ENCODE data around the gene CELA1. TPM values are rescaled to one million over a fixed set of nuclear protein-coding genes. Genes with fewer than 3 reads are reported as not detected.

CELA1 gene
- total RNA-seq, 1 experiment from 2014 or later, result not detected

DNA sequence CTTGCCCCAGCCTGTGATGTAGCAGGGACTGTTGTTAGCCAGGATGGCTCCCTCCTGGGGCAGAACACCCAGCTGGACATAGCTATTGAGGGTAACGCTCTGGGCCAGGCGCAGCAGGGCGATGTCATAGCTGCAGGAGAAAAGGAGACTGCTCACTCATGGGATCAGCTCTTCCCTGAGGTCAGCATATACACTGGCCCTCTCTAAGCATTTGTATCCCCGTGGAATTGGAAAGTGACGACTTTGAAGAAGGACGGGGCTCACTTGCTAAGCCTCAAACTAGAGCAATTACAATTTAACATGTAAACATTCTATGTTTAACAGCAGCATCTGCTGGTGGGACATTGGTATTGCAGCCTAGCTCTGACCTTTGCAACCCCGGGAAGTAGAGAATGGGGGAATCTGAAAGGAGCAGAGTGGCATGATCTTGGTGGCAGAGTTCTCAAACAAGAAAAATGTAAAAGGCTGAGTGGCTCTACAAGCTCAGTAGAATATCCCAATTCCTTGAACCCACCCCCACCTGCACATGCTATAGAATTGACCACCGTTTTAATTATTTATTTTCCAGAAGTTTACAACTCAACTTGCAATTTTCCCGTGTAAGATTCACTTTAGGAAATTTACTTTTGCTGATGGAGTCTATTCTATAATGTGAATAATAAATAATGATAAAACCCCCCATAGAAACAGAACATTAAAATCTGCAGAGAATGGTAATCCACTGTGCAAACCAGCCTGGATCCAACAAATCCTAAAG is 5.0 kb downstream of the CELA1 start:
- ChIA-PET RAD21 (ENCODE audit: low non-redundant PET in 1 of 2, low total read pairs in 2 of 2, uncharacterized antibody in 2 of 2, unreplicated experiment in 2 of 2) (interaction anchor here (0.5 to 2.2 kb wide), 15 partner anchors 8 to 578 kb away, joined by 3 to 15 read pairs (median 5); partner anchors contain the start of genes ATF1 (in 1 of the 2), DAZAP2 (in 1 of the 2), POU6F1 (in 1 of the 2) and SMAGP (in 1 of the 2)), POLR2A (interaction anchor here (0.6 to 1.3 kb wide), 5 partner anchors 71 to 578 kb away, joined by 3 to 5 read pairs (median 3); partner anchors contain the start of genes ATF1, CSRNP2, DAZAP2 and SMAGP), CTCF (interaction anchor here (0.7 to 2.8 kb wide), 27 partner anchors 9 to 578 kb away, joined by 3 to 25 read pairs (median 5); partner anchors contain the start of genes ATF1, DAZAP2, POU6F1 and SLC11A2)
- ATAC-seq (peak; percentile 85), DNase-seq (ENCODE audit: low read depth, low spot score) (peak; percentile 56)
- BruUV-seq (replicated peaks), result no TSS peak
- TF ChIP-seq CTCF (IDR thresholded peaks at IDR 0.05 in 2 of 3, conservative IDR thresholded peaks at IDR 0.05 in 1 of 3; ENCODE audit: borderline replicate concordance in 1 of 3, insufficient read depth in 1 of 3, low read depth in 2 of 3, low read length in 2 of 3) (peak; percentile 94 to 99 (median 95)), RAD21 (IDR thresholded peaks at IDR 0.05; ENCODE audit: low read depth) (peak; percentile 99), SIN3A (IDR thresholded peaks at IDR 0.05; ENCODE audit: low read depth) (no peak), SRF (IDR thresholded peaks at IDR 0.05; ENCODE audit: low read depth) (no peak; the same call in 1 of the 2 replicates), ZNF274 (IDR thresholded peaks at IDR 0.05; ENCODE audit: low read depth, low read length) (no peak), CBX3 (IDR thresholded peaks at IDR 0.05; ENCODE audit: low read depth) (peak; percentile 59; the same call in 1 of the 2 replicates), EZH2phosphoT487 (IDR thresholded peaks at IDR 0.05; ENCODE audit: borderline replicate concordance) (no peak), POLR2A (IDR thresholded peaks at IDR 0.05; ENCODE audit: borderline replicate concordance, extremely low read depth, insufficient read depth, insufficient read length) (no peak)
- TF ChIP-seq, protein P1, sequence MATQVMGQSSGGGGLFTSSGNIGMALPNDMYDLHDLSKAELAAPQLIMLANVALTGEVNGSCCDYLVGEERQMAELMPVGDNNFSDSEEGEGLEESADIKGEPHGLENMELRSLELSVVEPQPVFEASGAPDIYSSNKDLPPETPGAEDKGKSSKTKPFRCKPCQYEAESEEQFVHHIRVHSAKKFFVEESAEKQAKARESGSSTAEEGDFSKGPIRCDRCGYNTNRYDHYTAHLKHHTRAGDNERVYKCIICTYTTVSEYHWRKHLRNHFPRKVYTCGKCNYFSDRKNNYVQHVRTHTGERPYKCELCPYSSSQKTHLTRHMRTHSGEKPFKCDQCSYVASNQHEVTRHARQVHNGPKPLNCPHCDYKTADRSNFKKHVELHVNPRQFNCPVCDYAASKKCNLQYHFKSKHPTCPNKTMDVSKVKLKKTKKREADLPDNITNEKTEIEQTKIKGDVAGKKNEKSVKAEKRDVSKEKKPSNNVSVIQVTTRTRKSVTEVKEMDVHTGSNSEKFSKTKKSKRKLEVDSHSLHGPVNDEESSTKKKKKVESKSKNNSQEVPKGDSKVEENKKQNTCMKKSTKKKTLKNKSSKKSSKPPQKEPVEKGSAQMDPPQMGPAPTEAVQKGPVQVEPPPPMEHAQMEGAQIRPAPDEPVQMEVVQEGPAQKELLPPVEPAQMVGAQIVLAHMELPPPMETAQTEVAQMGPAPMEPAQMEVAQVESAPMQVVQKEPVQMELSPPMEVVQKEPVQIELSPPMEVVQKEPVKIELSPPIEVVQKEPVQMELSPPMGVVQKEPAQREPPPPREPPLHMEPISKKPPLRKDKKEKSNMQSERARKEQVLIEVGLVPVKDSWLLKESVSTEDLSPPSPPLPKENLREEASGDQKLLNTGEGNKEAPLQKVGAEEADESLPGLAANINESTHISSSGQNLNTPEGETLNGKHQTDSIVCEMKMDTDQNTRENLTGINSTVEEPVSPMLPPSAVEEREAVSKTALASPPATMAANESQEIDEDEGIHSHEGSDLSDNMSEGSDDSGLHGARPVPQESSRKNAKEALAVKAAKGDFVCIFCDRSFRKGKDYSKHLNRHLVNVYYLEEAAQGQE (IDR thresholded peaks at IDR 0.05; ENCODE audit: low read depth), result no peak
- Histone ChIP-seq H3K79me2 (ENCODE audit: insufficient read depth, low read length) (no peaks in the 10 kb centered on the region), H3K36me3 (ENCODE audit: control insufficient read depth in 1 of 2, insufficient read depth in 2 of 2, low read length in 2 of 2) (no peaks in the 10 kb centered on the region), H3K4me2 (ENCODE audit: low read length) (peak overlapping the region; percentile 65), H3K27me3 (ENCODE audit: insufficient read depth, low read length) (no peaks in the 10 kb centered on the region), H2AFZ (ENCODE audit: low read depth, low read length, poor library complexity, severe bottlenecking) (peak overlapping the region; percentile 97), H4K20me1 (ENCODE audit: insufficient read depth) (no peaks in the 10 kb centered on the region), H3K4me3 (replicated peaks in 1 of 2; ENCODE audit: low read depth in 1 of 2, low read length in 2 of 2) (peak overlapping the region in 1 of 2 experiments; percentile 24; a peak in 1 of 4 replicates), H3K9ac (ENCODE audit: low read length) (peak overlapping the region; percentile 21; the same call in 1 of the 2 replicates), H3K27ac (ENCODE audit: low read depth, low read length) (no peak overlapping the region), H3K9me2 (ENCODE audit: insufficient read depth) (no peaks in the 10 kb centered on the region), H3K9me3 (ENCODE audit: control insufficient read depth in 1 of 2, insufficient read depth in 1 of 2, low read depth in 1 of 2, low read length in 2 of 2) (no peaks in the 10 kb centered on the region), H3K4me1 (ENCODE audit: control insufficient read depth in 1 of 2, insufficient read depth in 2 of 2, low read length in 2 of 2) (peaks cover 0 to 17% of the 10 kb centered on the region in 2 experiments; a peak in 2 of 4 replicates)
- intact Hi-C loops (cut with micrococcal nuclease), result loop anchor here (1.0 to 10.0 kb wide), 7 partner anchors 72 to 837 kb away; partner anchors contain the start of gene DIP2B
